ENCODE data around the gene LCA5. TPM values are rescaled to one million over a fixed set of nuclear protein-coding genes. Genes with fewer than 3 reads are reported as not detected.

LCA5 gene
- 1 to 10 TPM; 2.0 to 2.1 TPM for total RNA-seq

GRCh38 chr6:79536954-79537747, at the start of gene LCA5:
LCA5 (minus strand) TSS chr6:79537430; CDS start chr6:79518894, 18,536 bp downstream.

Small RNAs within 50 kb of the gene (small RNA-seq; reads per million reads assigned to genes)
- 0 to 0.23 reads per million in 2 donors for gene DBIP1

Other genes starting within 250 kb of the LCA5 start
- under 1 TPM; 0.33 to 0.34 TPM for gene SH3BGRL2, start 93.9 kb upstream of the LCA5 start, total RNA-seq

Data from melanocyte of skin (primary cell).